HG03060 (cell line): ENCODE data around the gene MMADHC.

Source experiments
- ATAC-seq: cut with Tn5 transposase; IDR thresholded peaks from one replicate; pipeline ENCODE4 v1.9.1; 2021; ENCODE audit warnings: low read depth, moderate number of reproducible peaks; ENCODE audit not compliant: unreplicated experiment

The MMADHC gene

GRCh38 chr2:149587220-149587949 lies at the start of gene MMADHC:
TSS of gene MMADHC (minus strand) at chr2:149587775. CDS start at chr2:149587097, 678 bp downstream.
- ATAC-seq: peak; percentile 99

DNA sequence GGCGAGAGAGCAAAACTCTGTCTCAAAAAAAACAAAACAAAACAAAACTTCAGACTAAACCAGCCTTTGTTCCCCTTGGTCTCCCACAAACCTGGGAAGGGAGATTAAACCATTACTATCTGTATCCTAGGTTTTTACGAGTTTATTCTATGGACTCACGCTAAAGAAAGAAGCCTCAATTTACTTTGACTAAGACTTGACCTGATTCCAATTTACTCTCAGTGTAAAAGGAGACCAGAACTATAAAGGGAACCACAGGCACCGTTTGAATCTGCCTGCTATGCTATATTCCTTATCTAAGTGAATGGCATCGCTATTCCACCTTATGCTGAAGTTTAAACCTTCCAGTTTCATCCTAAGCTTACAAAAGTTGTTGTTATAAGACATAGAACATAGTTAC lies 46.5 kb upstream of the MMADHC start:
- no peak for ATAC-seq

DNA sequence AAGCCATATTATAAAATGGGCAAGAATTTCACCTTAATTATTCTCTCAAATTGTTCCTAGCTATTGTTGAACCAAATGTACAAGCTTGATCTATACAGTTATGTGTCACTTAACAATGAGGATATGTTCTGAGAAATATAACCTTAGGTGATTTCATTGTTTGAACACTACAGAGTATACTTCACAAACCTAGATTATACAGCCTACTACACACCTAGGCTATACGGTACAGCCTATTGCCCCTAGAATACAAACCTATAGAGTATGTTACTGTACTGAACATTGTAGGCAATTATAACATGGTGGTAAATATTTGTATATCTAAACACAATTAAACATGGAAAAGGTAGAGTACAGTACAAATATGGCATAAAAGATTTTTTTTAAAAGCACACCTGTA lies 42.9 kb upstream of the MMADHC start:
- ATAC-seq: no peak

- ATAC-seq: no peak
These were observed 41.5 kb upstream of the MMADHC start for GRCh38 chr2:149629026-149629425.

DNA sequence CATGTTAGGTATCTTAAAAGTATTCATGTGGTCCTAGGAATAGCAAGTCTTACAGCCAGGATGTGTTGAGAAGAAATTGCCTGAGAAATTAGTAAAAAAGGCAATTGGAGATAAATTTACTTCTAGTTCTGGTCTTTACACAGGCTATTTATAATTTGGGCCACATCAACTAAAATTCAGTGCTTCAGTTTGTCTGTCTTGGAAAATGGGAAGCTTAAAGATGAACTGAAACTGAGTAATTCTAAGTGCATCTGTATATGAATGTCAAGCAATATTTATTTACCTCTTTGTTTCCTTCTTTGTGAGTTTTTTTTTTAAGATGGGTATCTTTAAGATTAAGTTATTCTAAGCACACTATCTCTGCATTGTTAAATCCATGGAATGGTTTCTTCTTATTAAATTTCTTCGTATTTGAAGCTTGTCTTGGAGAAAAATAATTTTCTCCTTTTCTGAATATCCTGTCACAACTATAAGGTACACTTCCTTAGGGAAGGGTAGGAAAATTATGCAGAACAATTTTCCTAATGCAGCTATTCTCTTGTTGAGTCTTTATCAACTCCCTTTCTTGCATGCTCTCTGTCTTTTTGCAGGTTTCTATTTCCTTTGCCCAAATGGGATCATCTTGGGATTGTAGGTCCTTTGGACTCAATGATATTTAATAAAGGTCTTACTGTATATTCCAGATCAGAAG lies 39.7 kb upstream of the MMADHC start:
- ATAC-seq: no peak

DNA sequence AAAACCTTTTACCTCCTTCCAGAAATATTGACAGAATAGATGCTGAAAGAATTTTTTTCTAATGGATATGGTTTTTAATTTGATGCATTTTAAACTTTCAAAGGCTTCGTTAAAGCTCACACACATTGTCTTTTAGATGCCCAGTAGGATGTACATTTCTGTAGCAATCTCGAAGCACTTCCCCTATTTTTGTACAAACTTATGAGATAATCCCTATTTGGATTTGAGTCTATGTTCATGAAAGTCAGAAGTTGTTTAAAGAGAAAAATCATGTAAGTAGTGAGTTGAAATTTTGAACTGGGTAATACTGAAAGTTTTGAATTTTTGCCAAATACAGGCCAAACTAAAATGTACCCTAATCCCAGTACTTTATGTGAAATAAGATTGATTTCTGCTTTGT lies 38.1 kb upstream of the MMADHC start:
- no peak for ATAC-seq

DNA sequence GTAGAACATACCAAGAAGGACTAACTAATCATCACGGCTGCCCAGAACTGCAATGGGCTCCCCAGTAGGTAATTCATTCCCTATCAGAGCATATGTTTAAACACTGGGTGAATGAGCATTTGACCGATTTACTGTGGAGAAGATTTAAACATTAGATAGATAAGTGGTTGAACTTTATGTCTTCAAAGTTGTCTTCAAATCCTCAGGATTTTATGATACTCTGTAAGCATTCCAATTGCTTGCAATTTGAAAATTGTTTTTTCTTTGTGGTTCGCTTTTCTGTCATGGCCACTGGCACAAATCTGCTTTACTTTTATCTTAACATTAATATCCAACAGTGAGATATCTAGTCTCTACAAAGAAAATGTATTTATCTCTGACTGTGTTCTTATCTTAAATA lies 37.7 kb upstream of the MMADHC start:
- no peak for ATAC-seq

GRCh38 chr2:149622343-149622742 lies 34.8 kb upstream of the MMADHC start:
- no peak for ATAC-seq

- no peak for ATAC-seq
These were observed 29.9 kb upstream of the MMADHC start for GRCh38 chr2:149617476-149617875.

GRCh38 chr2:149616681-149617456 lies 29.3 kb upstream of the MMADHC start:
- no peak for ATAC-seq

DNA sequence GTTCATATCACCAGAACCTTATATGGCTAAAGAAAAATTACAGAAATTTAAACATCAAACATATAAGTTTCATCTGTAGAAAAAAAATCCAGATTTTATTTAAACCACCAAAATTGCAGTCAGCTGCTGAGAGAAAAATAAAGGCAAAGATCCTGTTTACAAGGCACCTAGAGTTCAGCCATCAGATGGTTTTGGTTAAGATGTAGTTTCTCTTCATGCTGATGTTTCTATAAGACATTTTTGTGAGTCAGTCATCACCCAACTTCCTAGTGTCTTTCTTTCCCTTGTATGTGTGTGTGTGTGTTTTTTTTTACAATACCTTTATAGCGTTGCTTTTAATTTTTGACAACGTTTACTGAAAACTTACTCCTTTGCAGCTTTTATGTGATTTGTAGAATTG lies 26.1 kb upstream of the MMADHC start:
- ATAC-seq: no peak

DNA sequence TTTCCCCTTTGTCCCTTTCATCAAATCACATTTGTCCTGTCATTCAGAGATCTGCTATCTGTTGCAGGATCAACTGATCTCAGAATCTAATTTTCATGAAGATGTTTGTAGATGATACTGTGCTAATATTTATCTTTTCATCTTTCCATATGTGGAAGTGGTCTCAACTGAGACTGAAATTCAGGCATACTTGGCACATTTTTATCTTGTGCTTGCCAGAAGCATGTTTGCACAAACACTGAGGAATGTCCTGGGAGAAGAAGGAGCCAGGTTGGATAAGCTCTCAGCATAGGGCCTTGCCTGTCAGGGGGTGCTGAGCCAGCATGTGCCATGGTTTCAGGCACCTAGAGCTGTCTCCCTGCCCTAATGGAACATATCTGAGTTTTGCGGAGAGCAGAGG lies 24.5 kb upstream of the MMADHC start:
- no peak for ATAC-seq

GRCh38 chr2:149611100-149611820 lies 23.7 kb upstream of the MMADHC start:
- ATAC-seq: no peak

GRCh38 chr2:149606251-149606811 lies 18.8 kb upstream of the MMADHC start:
- no peak for ATAC-seq

DNA sequence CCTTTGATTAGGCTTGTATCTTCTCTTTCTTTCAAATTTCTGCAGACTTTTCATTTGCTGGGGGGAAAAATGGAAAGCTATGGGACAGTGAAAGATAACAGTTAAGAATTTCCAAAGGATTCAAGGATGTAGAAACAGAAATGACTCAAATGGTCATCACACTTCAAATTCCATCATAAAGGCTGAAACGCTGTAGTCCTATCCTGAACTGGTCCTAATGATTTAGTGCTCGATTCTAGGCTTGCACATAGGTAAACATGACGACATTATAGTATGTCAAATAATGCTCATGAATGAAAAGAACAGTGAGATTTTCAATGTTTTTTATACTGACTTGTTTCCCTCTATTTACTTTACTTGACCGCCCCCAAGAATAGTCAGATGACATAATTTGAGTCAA lies 15.7 kb upstream of the MMADHC start:
- no peak for ATAC-seq

DNA sequence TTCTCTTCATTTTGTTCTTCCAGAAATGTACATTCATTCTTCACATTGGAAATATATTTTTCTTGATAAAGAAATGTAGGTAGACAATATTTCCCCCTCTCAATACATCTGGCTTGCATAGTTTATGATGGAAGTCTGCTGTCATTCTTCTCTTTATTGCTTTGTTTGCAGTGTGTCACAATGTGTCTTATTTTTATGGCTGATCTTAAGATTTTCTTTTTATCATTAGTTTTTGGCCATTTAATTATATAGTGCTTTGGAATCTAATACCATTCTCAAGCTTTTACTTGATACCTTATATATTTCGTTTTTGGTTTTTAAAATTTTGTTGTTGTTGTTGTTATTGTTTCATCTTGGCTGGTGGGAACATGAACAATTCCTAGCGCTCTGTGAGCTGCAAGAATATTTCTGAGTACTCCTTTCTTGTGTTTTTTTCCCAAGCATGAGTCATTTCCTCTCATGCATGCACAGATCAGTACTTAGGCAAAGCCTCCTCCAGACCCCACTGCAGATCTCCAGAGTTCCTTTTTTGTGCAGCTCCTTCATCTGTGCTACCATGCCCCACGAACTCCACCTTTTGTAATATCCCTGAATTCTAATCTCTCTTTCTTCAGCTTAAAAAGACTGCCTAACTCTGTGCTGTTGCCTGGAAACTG lies 13.7 kb upstream of the MMADHC start:
- no peak for ATAC-seq

DNA sequence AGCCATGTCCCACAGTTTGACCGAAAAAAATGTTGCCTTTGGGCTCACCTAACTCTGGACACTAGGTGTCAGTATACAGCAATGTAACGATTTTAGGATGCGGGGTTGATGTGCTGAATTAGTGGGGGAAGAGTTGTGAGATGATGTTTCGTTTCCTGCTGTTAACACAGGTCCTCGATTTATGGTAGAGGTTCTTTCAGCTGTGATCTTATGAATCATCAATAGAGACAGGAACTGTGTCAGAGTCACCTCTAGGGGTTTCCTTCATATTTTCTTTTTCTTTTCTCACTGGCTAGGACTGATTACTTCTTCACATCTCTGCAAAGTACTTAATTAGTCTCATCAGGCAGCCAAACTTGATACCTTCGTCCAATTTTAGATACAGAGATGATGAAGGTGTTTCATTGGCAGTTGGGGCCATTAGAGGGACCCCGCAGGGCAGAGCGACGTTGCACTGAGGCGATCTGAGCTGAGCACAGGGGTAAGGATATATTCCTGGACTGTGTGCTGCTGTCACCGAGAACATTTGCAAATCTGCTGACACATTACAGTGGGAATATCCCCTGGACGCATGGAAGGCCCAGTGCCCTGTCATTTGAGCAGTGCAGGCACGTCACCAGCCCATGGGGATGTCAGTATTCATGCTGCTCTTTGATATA lies 10.2 kb upstream of the MMADHC start:
- peak; percentile 96 for ATAC-seq

- no peak for ATAC-seq
These were observed 9.6 kb upstream of the MMADHC start for GRCh38 chr2:149597050-149597667.

DNA sequence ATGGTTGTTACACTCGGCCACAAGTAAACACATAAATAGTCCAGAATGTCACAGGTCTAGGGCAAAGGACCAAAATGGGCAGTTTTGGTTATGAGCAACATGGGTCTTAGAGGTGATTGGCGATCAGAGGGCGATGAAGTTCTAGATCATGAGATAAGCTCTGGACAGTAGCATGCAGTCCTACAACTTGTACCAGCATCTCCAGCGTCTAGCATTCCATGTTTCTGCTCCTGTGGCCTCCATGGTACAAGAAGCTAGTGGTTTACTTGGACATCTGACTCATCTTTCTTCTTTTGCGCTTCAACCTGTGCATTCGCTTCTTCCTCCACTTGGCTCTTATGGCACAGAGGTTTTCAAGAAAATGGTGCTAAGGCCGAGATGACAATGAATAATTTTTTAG lies 8.9 kb upstream of the MMADHC start:
- no peak for ATAC-seq
